Smooth muscle cell (in vitro differentiated cells): ENCODE data around the gene CEP295NL. TPM values are rescaled to one million over a fixed set of nuclear protein-coding genes. Genes with fewer than 3 reads are reported as not detected.

Source experiments
- DNase-seq: peaks from one replicate; lab custom pipeline; 2025; ENCODE audit not compliant: unreplicated experiment; lab: John Stamatoyannopoulos, UW
- H2AFZ ChIP-seq: fragments of 200-600 bp; sonication (generic); 2 replicates; pipeline ENCODE4 v1.6.0; 2016; ENCODE audit warnings: antibody characterized with exemption, low read depth, mild to moderate bottlenecking
- H3F3A ChIP-seq: fragments of 200-600 bp; sonication (generic); 2 replicates; pipeline ENCODE4 v1.6.0; 2017; ENCODE audit warnings: antibody characterized with exemption, low read depth
- H3K27ac ChIP-seq: fragments of 200-600 bp; sonication (generic); 2 replicates; pipeline ENCODE4 v1.5.1; 2016; ENCODE audit warnings: low read depth, mild to moderate bottlenecking
- H3K27me3 ChIP-seq: fragments of 200-600 bp; sonication (generic); 2 replicates; pipeline ENCODE4 v1.6.1; 2016; ENCODE audit warnings: low read depth, mild to moderate bottlenecking
- H3K36me3 ChIP-seq: fragments of 200-600 bp; sonication (generic); 2 replicates; pipeline ENCODE4 v1.5.1; 2016; ENCODE audit warnings: low read depth
- H3K4me1 ChIP-seq: fragments of 200-600 bp; sonication (generic); 2 replicates; pipeline ENCODE4 v1.5.1; 2016; ENCODE audit warnings: low read depth
- H3K4me2 ChIP-seq: fragments of 200-600 bp; sonication (generic); 2 replicates; pipeline ENCODE4 v1.6.0; 2016; ENCODE audit warnings: mild to moderate bottlenecking
- H3K4me3 ChIP-seq: fragments of 200-600 bp; sonication (generic); 2 replicates; pipeline ENCODE4 v1.5.1; 2016; ENCODE audit warnings: mild to moderate bottlenecking
- H3K79me2 ChIP-seq: fragments of 200-600 bp; sonication (generic); 2 replicates; pipeline ENCODE4 v1.6.0; 2016; ENCODE audit warnings: low read depth, mild to moderate bottlenecking
- H3K9ac ChIP-seq: fragments of 200-600 bp; sonication (generic); 2 replicates; pipeline ENCODE4 v1.6.0; 2016; ENCODE audit warnings: low read depth
- H3K9me3 ChIP-seq: fragments of 200-600 bp; sonication (generic); replicated peaks from 2 replicates; pipeline ENCODE4 v1.5.1; 2016; ENCODE audit warnings: low read depth
- H4K20me1 ChIP-seq: fragments of 200-600 bp; sonication (generic); 2 replicates; pipeline ENCODE4 v1.6.0; 2016; ENCODE audit warnings: low read depth
- CTCF ChIP-seq: fragments of 200-600 bp; sonication (generic); IDR thresholded peaks from 2 replicates; pipeline ENCODE4 v1.5.1; 2017; ENCODE audit warnings: borderline replicate concordance, mild to moderate bottlenecking, antibody characterized with exemption; ENCODE audit not compliant: insufficient read depth, poor library complexity, severe bottlenecking
- WGBS: methylation state at CpG from one replicate; pipeline ENCODE4 v1.1.7; 2016; ENCODE audit warnings: low lambda C conversion rate; 5-methylcytosine and 5-hydroxymethylcytosine counted together
- polyA plus RNA-seq: library from polyadenylated mRNA; unstranded; fragments of >200 nt; fragmentation: Nextera tagmentation; extraction: Ambion mirVana; gene quantifications from 2 replicates; pipeline ENCODE4 v1.2.1, GENCODE V29; 2016
- total RNA-seq: library from RNA; depleted of rRNA; stranded (reverse); fragments of >200 nt; gene quantifications from 2 replicates; pipeline ENCODE4 v1.2.3, GENCODE V29; 2014

Gene CEP295NL
- total and polyA plus RNA-seq, 2 experiments from 2014 or later = 1.2 TPM; not detected in 1

GRCh38 chr17:78898947-78899346 lies 4.1 kb downstream of the CEP295NL start:
- Histone ChIP-seq H3K27me3 (no peaks in the 10 kb centered on the region), H3K4me3 (no peak overlapping the region), H3K4me1 (peaks cover 17% of the 10 kb centered on the region), H3K9me3 (no peaks in the 10 kb centered on the region), H4K20me1 (peaks cover 100% of the 10 kb centered on the region), H3K36me3 (no peaks in the 10 kb centered on the region), H3K4me2 (no peak overlapping the region), H3K27ac (no peak overlapping the region), H3K79me2 (peaks cover 60% of the 10 kb centered on the region), H3F3A (no peaks in the 10 kb centered on the region), H2AFZ (no peak overlapping the region), H3K9ac (no peak overlapping the region)
- no peak for DNase-seq
- 92% methylated on average over 13 of the region's 13 CpGs for WGBS
- TF ChIP-seq CTCF = no peak

- 92% methylated on average over 17 of the region's 17 CpGs for WGBS
- Histone ChIP-seq H3K4me1 (peaks cover 15% of the 10 kb centered on the region), H4K20me1 (peaks cover 100% of the 10 kb centered on the region), H3K4me2 (no peak overlapping the region), H3F3A (no peaks in the 10 kb centered on the region), H2AFZ (no peak overlapping the region), H3K9ac (no peak overlapping the region), H3K79me2 (peaks cover 55% of the 10 kb centered on the region), H3K27me3 (no peaks in the 10 kb centered on the region), H3K4me3 (no peak overlapping the region), H3K27ac (no peak overlapping the region), H3K9me3 (no peaks in the 10 kb centered on the region), H3K36me3 (no peaks in the 10 kb centered on the region)
- TF ChIP-seq CTCF = no peak
- no peak for DNase-seq
These were observed 4.7 kb downstream of the CEP295NL start for GRCh38 chr17:78898075-78898836.

- H3K27ac ChIP-seq = no peak overlapping the region
- no peaks in the 10 kb centered on the region for H3K27me3 ChIP-seq
- TF ChIP-seq CTCF = no peak
- H4K20me1 ChIP-seq = peaks cover 100% of the 10 kb centered on the region
- no peak overlapping the region for H3K4me2 ChIP-seq
- H3K4me3 ChIP-seq = no peak overlapping the region
- no peaks in the 10 kb centered on the region for H3K9me3 ChIP-seq
- 94% methylated on average over 7 of the region's 7 CpGs for WGBS
- no peak overlapping the region for H2AFZ ChIP-seq
- H3K79me2 ChIP-seq = peaks cover 49% of the 10 kb centered on the region
- H3K36me3 ChIP-seq = no peaks in the 10 kb centered on the region
- no peak for DNase-seq
- H3K4me1 ChIP-seq = peaks cover 9% of the 10 kb centered on the region
- no peak overlapping the region for H3K9ac ChIP-seq
- no peaks in the 10 kb centered on the region for H3F3A ChIP-seq
These were observed 5.3 kb downstream of the CEP295NL start for GRCh38 chr17:78897664-78898047.
